Measurements from ENCODE around the gene GIPC3. TPM values are rescaled to one million over a fixed set of nuclear protein-coding genes. Genes with fewer than 3 reads are reported as not detected.

The GIPC3 gene, protein sequence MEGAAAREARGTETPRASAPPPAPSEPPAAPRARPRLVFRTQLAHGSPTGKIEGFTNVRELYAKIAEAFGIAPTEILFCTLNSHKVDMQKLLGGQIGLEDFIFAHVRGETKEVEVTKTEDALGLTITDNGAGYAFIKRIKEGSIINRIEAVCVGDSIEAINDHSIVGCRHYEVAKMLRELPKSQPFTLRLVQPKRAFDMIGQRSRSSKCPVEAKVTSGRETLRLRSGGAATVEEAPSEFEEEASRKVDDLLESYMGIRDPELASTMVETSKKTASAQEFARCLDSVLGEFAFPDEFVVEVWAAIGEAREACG
- polyA plus RNA-seq (2014; cell fraction: cytosol; rRNA removed) = 0.03 and 0.08 TPM in 2 replicates
- polyA plus RNA-seq (2014; cell fraction: nucleus; rRNA removed) = not detected in 2 replicates

DNA sequence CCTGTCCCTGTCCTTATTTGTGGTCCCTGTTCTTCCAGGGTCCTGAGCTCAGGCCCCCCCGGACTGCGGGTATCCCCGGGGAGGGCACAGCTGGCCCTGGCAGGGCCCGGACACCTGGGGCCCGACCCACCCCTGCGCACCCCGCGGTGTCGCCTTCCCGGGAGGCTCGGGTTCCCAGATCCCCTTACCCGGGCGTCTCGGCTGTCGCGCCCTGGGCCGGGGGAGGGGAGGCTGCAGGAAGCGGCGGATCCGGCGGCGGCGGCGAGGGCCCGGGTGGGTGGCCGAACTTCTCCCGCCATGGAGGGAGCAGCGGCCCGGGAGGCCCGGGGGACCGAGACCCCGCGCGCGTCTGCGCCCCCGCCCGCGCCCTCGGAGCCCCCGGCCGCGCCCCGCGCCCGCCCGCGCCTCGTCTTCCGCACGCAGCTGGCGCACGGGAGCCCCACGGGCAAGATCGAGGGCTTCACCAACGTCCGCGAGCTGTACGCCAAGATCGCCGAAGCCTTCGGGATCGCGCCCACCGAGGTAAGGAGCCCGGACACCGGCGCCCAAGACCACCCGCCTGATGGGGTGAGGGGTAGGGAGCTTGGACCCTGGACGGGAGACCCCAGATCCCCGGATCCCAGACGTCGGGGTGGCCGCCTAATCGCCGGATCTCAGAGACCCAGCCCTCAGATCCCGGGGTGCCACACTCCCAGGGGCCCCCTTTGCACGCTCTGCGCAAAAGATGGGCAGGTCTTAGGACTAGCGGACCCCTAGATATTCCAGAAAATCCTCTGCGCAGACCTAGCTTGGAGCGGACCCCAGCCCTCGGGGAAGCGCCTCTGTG lies at the start of gene GIPC3:
TSS of gene GIPC3 (plus strand) at position 178 of the 826 bp plus-strand sequence. CDS start at position 298, 120 bp downstream.
- DNase-seq (ENCODE audit: low spot score) = no peak

DNA sequence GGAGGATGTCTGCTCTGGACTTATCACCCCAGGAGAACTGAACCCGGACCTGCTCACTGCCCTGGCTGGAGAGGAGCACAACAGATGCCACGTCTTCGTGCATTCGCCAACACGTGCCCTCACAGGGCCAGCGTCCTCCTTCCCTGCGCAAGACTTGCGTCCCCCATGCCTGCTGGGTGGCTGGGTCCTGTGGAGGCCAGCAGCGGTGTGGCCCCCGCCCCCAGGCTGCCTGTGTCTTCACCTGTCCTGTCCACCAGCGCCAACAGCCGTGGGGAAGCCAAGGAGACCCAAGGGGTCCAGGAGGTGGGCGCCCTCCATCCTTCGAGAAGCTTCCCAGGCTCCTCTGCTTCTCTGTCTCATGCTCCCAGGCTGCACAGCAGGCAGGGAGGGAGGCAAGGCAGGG lies 49.7 kb upstream of the GIPC3 start:
- DNase-seq (ENCODE audit: low spot score) = no peak

DNA sequence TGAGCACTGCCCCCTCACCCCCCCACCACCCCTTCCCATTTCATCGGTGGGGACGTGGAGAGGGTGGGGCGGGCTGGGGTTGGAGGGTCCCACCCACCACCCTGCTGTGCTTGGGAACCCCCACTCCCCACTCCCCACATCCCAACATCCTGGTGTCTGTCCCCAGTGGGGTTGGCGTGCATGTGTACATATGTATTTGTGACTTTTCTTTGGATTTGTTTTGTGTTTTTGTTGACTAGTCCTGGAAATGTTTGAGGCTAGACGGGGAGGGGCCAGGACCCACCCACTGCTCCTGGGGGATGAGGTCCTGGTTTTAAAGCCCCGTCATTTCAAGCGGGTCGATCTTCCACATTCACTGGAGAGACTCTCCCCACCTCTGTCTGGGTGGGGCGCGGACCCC lies 49.3 kb upstream of the GIPC3 start:
- no peak for DNase-seq (ENCODE audit: low spot score)

DNA sequence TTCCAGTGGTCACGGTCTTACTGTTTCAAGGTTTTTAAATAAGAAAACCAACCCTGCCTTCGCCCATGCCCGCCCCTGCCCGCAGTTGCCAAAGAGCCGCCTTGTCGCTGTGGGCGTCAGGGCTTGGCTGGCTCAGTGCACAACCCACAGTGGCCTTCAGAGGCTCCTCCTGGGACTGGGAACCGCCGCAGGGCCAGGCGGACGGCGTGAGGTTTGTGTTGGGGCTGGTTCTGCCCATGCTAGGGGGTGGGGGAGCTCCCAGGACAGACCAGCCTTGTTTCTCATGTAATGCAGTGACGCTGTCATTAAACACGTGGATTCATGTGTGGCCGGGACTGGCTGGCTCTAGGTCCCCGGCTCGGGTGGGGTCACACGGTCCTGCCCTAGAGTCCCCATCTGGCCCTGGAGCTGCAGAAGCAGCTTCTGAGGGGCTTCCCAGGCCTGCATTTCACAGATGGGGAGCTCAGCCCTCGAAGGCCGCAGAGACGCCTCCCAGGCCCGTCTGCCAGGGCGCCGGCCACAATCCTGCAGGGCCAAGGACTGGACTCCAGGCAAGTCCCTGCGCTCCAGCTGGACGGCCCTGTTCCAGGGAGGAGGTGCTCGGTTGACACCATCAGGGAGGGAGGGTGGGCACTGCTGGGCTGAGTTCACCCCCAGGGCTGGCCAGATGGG lies 48.7 kb upstream of the GIPC3 start:
- no peak for DNase-seq (ENCODE audit: low spot score)

DNA sequence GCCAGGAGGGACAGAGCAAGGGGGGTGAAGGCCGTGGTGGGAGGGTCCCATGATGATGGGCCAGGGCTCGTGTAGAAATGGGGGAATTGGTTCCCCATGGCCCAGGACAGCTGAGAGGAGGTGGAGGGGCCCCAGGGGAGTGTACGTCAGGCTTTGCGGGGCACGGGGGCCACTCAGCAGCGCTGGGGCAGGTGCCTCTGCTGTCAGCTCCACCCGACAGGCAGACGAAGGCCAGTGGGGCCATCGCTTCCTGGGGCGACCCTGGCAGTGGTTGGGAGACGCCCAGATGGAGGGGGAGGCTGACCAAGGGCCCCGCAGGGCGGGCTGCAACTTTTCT lies 48.2 kb upstream of the GIPC3 start:
- no peak for DNase-seq (ENCODE audit: low spot score)

DNA sequence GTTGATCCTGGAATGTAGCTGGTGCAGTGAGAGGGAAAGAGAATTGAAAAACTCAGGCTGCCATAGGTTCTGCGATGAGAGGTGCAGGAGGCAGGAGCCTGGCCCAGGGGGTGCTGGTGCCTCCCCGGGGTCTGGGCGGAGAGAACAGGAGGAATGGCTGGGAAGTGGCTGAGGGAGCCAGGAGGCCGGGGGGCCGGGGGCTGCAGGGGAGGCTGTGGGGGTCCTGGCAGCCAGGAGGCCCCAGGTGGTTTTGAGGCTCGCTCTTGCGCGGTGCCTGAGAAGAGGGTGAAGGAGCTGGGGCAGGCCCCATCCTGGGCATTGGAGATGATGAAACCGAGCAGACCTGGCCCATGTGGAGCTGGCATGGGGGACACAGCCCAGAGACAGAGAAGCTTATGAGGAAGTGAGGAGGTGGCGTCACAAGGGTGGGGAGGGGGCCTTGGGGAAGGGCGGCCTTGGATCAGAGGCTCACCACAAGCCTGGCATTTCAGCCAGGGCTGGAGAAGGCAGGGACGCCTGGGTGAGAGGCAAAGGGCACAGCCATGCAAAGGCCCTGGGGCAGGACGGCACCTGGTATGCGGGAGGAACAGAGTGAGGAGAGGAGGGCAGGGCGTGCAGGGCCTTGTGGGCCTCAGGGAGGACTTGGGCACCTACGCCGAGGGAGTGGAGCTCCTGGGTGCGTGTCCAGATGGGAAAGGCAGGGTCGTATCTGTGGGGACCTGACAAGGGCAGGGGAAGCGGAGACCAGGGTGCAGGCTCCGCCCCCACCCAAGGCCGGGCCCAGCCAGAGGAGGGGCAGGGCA lies 47.6 kb upstream of the GIPC3 start:
- no peak for DNase-seq (ENCODE audit: low spot score)

DNA sequence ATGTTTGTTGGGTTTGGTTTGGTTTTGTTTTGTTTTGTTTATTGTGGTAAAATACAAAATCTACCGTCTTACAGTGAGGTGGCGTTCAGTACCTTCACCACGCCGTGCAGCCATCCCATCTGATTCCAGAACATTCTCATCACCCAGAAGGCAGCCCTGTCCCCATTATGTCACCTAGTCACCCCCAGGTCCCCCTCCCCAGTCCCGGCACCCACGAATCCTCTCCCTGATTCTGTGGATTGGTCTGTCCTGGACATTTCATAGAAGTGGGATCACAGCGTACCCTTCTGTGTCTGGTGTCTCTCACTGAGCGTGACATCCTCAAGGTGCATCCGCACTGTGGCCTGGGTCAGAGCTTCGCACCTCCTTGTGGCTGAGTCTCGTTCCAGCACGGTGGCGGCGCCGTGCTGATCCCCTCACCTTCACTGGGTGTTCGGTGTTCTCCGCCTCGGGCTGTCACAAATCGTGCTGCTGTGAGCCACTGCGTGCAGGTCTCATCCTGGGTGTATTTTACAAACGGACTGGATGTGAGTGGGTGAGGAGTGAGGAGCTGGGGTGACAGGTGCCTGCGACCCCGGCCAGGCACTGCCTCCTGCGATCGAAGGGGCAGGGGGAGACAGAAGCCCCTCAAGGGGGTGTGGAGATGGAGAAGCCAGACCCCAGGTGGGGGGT lies 46.9 kb upstream of the GIPC3 start:
- DNase-seq (ENCODE audit: low spot score) = no peak

DNA sequence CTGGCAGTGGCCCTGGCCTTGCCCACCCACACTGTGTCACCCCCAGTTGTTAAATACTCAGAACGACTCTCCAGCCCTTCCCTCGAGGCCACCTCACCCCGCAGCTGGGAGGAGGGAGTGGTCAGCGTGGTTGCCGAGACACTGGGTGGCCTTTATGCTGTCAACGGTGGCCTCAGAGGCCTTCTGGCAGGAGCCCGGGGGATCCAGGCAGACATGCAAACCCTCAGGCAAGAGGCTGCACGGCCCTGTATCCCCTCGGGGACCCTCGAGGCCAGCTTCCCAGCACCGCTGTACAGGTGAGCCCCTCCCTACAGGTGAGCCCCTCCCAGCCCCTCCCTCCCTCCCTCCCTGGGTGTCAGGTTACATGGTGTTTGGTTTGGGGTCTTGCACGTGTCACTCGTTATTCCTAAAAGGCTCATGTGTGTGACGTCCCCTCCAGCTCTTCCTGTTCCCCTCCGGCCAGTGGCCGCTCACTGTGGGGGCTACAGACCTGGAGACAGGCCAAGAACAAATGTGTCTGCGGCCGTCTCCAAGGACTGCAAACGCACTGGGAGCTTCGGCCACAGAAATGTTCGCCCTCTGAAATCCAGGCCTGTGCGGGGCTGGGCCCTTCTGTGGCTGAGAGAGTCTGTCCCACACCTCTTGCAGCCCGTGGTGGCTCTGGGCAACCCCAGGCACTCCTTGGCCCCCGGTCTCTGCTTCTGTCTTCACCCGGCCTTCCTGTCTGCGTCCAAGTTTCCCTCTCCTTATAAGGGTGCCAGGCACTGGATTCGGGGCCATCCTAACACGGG lies 46.1 kb upstream of the GIPC3 start, which contains the start of gene TEKTIP1:
TSS of gene TEKTIP1 (plus strand) at position 210 of the 791 bp plus-strand sequence. CDS start at position 214, 4 bp downstream.
- no peak for DNase-seq (ENCODE audit: low spot score)

DNA sequence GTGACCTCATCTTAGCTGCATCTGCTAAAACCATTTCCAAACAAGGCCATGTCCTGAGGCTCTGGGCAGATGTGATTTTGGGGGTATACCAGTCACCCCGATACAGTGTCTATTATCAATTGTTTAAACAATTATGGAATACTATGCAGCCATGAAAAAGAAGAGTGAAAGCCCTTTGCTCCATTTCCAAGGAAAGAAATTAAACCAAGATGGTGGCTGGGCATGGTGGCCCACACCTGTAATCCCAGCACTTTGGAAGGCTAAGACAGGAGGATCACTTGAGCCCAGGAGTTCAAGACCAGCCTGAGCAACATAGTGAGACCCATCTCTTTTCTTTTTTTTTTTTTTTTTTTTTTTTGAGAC lies 45.5 kb upstream of the GIPC3 start:
- no peak for DNase-seq (ENCODE audit: low spot score)

DNA sequence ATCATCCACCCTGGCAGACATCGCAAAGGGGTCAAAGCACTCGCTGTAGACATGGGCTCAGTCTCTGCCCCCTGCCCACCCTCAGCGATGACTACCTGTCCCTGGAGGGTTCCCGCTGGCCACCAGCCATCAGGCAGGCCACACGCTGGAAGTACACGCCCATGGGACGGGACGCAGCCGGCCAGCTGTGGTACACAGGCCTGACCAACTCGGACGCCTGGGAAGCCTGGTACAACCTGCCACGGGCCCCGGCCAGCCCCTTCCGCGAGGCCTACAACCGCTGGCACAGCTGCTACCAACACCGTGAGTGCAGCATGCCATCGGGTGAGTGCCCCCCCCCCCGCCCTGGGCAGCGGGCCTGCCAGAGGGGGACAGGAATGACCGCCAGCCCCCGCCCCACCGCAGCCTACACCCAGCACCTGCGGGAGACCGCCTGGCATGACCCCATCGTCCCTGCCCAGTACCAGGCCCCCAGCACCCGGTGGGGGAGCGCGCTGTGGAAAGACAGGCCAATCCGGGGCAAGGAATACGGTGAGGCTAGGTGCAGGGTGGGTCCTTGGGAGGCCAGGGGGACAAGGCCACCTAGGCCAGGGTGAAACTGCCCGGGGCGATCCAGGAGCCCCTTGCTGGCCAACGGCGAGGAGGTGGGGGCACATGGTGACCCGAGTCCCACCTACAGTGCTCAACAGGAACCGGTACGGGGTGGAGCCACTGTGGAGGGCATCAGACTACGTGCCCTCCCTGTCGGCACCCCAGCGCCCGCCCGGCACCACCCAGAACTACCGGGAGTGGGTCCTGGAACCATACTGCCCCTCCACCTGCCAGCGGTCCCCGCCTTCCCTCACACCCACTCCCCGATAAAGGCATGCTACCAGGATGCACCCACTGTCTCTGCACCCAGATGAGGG lies 41.9 kb upstream of the GIPC3 start:
- DNase-seq (ENCODE audit: low spot score) = no peak

DNA sequence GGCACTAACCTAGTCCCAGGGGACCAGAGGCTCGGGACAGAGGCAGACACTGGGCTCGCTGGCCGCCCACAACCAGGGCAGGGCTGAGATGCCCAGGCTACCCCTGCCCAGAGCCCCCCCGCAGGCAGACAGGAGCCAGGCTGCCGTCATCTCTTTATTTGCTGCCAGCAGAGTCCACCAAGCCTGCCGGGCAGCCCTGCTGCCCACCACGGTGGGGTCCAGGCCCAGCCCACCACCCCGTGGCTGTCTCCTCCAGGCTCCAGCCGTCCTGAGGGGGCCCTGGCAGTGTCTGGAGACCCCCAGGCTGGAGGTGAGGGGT lies 41.3 kb upstream of the GIPC3 start:
- no peak for DNase-seq (ENCODE audit: low spot score)

DNA sequence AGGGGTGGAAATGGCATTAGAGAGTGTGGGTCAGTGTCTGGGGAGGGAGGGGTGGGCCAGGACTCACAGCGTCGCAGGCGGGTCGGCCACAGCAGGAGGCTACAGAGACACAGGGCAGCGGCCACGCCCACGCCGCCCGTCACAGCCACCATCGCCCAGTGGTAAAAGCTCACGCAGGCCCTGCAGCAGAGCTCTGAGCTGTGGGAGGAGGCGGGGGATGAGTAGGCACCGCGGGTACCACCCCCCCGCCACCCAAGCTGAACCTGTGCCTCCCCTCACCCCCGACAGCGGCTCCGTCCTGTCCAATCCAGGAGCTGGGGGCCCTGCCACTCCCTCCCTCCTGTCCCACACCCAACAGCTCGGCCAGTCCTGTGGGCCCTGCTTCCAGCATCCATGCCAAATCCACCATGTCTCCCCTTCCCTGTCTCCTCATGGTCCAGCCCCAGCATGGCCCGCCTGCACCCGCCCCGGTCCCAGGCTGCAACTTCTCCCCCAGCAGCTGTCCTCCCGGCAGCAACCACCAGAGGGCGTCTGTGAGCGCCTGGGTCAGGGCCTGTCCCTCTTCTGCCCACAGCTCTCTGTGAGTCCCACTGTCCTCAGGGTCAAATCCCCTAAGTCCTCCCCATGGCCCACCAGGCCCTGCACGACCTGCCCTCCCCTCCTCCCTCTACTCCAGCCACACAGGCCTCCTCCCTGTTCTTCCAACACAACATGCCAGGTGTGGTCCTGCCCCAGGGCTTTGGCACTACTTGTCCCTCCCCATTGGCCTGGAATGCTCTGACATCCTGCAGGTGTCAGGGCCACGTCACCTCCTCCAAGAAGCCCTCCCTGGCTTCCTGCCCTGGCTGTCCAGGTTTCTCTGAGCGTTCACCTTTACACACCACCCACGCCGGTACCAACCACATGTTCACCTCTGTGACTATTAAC lies 40.3 kb upstream of the GIPC3 start:
- peak; percentile 48 for DNase-seq (ENCODE audit: low spot score)

DNA sequence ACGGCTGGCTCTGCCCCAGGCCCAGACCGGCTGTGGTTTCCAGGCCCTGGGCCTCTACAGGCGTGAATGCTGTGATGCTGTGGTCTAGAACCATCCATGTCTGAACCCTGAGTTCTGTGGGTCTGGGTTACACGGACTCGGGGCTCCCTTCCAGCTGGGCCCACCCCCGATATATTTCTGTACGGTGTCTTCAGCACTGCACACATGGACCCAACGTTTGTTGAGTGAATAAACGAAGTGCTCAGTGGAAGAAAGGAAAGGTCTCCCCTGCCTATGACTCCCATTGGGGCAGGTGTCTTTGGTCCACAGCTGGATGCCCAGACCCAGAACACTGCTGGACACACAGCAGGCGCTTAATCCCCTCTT lies 39.6 kb upstream of the GIPC3 start:
- DNase-seq (ENCODE audit: low spot score) = no peak

DNA sequence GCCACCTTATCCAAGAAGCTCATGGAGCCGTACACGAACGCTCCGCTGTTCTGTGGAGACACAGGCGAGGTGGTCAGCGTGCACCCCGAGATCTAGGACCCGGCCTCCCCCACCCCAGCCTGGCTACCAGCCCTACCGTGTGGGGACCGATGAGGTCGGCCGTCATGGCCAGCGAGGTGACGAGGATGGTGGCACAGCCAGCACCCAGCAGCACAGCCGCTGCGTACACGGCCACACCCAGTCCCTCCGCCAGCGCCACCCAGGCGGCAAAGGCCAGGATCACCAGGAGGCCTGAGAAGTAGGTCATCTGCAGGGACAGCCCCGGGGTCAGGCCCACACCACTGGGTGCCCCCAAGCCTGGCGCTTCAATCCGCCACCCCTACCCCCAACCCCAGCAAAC lies 39.2 kb upstream of the GIPC3 start:
- no peak for DNase-seq (ENCODE audit: low spot score)

DNA sequence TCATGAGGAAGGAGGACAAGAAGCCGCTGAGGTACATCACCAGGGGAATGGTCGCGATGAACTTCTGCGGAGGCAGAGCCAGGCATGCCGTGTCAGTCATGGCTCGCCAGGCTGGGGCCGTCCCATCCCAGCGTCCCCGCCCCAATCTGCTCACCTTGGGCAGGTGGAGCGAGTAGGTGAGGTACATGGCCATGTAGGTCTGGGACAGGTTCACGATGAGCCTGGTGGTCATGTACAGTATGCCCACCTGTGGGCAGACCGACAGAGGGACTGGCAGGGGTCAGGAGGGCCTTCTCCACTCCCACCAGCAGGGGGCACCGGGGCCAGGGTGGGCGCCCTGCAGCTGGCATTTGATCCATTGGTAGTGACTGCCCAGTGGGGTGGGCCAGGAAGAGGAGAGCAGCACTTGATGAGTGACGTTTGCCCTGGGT lies 38.0 kb upstream of the GIPC3 start:
- no peak for DNase-seq (ENCODE audit: low spot score)

DNA sequence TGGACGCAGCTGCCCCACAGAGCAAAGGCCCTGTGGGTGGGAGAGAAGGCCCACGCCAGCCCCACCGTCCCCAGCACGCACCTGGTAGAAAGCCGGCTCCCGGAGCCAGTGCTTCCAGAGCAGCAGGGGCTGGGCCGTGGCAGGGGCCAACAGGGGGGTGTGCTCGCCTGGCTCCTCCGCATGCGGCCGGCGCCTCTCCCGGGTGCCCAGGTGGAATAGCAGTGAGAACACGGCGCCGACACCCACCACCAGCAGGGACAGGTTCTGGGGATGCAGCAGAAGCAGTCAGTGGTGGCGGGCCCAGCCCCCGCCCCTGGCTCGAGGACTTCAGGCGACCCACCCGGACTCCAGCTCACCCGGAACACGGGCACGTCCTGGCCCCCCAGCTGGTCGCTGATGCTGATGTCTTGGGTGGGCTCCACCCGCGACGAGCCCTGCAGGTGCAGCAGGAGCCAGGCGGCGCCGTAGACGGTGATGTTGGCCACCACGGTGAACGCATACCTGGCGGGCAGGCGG lies 37.5 kb upstream of the GIPC3 start:
- DNase-seq (ENCODE audit: low spot score) = no peak

DNA sequence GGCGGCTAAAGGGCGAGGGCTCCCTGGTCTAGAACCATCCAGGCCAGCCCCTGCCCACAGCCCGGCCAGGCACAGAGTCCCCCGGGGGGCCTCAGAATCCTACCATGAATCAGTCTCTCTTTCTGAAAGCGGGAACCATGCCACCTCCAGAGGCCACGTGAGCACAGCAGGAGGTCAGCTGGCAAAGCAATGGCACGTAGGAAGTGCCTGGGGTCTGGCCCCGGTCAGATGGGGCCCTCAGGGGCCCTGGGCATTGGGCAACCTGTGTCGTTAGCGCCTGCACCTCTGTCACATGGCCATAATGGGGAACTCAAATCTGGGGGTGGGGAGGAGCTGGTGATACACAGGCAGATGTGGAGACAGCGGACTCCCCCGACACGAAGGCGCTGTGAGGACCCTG lies 36.7 kb upstream of the GIPC3 start:
- DNase-seq (ENCODE audit: low spot score) = no peak

DNA sequence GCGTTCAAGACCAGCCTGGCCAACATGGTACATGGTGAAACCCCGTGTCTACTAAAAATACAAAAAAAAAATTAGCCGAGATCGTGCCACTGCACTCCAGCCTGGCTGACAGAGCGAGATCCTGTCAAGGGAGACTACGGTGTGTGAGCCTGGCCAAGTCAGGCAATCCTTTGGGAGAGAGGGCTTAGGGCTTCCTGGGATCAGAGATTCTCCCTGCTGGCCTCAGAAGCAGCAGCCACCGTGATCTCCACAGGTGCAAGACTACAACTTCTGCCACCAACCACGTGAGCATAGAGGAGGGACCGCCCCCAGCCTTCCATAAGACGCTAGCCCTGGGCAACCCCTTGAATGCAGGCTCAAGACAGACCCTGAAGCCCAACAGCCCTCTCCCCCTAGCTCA lies 35.5 kb upstream of the GIPC3 start:
- DNase-seq (ENCODE audit: low spot score) = no peak

All from SK-N-DZ (cell line).